ENCODE data around the gene RNF217. TPM values are rescaled to one million over a fixed set of nuclear protein-coding genes. Genes with fewer than 3 reads are reported as not detected.

The RNF217 gene
- total and polyA plus RNA-seq, 7 donors = 2.3 to 22.5 (median 11.5) TPM

DNA sequence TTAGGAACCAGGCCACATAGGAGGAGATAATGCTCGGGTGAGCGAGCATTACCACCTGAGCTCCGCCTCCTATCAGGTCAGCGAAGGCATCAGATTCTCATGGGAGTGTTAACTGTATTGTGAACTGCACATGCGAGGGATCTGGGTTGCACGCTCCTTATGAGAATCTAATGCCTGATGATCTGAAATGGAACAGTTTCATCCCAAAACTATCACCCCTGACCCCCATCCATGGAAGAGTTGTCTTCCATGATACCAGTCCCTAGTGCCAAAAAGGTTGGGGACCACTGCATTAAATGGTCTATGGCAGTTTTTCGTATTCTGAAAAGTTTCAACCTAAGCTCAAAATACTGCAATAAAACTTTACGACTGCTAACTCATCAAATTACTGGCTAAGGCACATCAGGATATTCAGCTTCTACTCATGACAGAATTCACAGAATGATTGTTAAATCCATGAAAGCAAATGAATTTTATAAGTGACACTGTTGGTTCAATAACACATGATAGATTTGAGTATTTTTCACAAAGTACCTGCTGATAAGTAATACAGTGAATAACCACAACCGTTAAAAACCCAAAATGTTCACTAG lies 25.9 kb downstream of the RNF217 start:
- Histone ChIP-seq H3K27me3 (ENCODE audit: insufficient read depth in 3 of 3, low read length in 2 of 3) (no peaks in the 10 kb centered on the region), H3K27ac (no peak overlapping the region), H3K36me3 (ENCODE audit: insufficient read depth in 1 of 2, low read depth in 1 of 2) (no peaks in the 10 kb centered on the region), H3K4me3 (no peak overlapping the region), H3K4me1 (peaks cover 40% of the 10 kb centered on the region), H3K9me3 (no peaks in the 10 kb centered on the region)
- TF ChIP-seq, protein P1, sequence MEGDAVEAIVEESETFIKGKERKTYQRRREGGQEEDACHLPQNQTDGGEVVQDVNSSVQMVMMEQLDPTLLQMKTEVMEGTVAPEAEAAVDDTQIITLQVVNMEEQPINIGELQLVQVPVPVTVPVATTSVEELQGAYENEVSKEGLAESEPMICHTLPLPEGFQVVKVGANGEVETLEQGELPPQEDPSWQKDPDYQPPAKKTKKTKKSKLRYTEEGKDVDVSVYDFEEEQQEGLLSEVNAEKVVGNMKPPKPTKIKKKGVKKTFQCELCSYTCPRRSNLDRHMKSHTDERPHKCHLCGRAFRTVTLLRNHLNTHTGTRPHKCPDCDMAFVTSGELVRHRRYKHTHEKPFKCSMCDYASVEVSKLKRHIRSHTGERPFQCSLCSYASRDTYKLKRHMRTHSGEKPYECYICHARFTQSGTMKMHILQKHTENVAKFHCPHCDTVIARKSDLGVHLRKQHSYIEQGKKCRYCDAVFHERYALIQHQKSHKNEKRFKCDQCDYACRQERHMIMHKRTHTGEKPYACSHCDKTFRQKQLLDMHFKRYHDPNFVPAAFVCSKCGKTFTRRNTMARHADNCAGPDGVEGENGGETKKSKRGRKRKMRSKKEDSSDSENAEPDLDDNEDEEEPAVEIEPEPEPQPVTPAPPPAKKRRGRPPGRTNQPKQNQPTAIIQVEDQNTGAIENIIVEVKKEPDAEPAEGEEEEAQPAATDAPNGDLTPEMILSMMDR (IDR thresholded peaks at IDR 0.05) = no peak
- intact Hi-C loops (cut with DNase I) = loop anchor here in 1 of 2 donors (2.0 kb wide), 1 partner anchor 13 kb away; no protein-coding TSS in a partner anchor
- ATAC-seq = no peak
- DNase-seq = no peak
- WGBS, 3 donors = 91 to 98% (median 96%) methylated on average over 9 of the region's 9 CpGs

- no peaks in the 10 kb centered on the region for H3K9me3 ChIP-seq
- peaks cover 46% of the 10 kb centered on the region for H3K4me1 ChIP-seq
- intact Hi-C loops (cut with DNase I) = loop anchor here in 1 of 2 donors (2.0 kb wide), 1 partner anchor 15 kb away; no protein-coding TSS in a partner anchor
- H3K36me3 ChIP-seq (ENCODE audit: insufficient read depth in 1 of 2, low read depth in 1 of 2) = no peaks in the 10 kb centered on the region
- H3K4me3 ChIP-seq = no peak overlapping the region
- TF ChIP-seq, protein P1 (IDR thresholded peaks at IDR 0.05) = no peak
- 81 to 95% (median 82%) methylated on average over 5 of the region's 5 CpGs for WGBS, 3 donors
- H3K27me3 ChIP-seq (ENCODE audit: insufficient read depth in 3 of 3, low read length in 2 of 3) = no peaks in the 10 kb centered on the region
- no peak overlapping the region for H3K27ac ChIP-seq
- DNase-seq (no peak), ATAC-seq (peak in 1 of 4 donors; percentile 50)
Measured at GRCh38 chr6:124989136-124989983, 27.1 kb downstream of the RNF217 start.

- TF ChIP-seq, protein P1 (IDR thresholded peaks at IDR 0.05) = no peak
- Histone ChIP-seq H3K27me3 (ENCODE audit: insufficient read depth in 3 of 3, low read length in 2 of 3) (no peaks in the 10 kb centered on the region), H3K9me3 (no peaks in the 10 kb centered on the region), H3K27ac (no peak overlapping the region), H3K36me3 (ENCODE audit: insufficient read depth in 1 of 2, low read depth in 1 of 2) (no peaks in the 10 kb centered on the region), H3K4me1 (peaks cover 45% of the 10 kb centered on the region), H3K4me3 (no peak overlapping the region)
- DNase-seq (no peak), ATAC-seq (no peak)
- intact Hi-C loops (cut with DNase I) = no loop called here
- 95 to 100% (median 97%) methylated on average over 1 of the region's 1 CpG for WGBS, 3 donors
Measured at GRCh38 chr6:124990988-124991387, 28.8 kb downstream of the RNF217 start.

GRCh38 chr6:124991764-124992295 lies 29.6 kb downstream of the RNF217 start:
- Histone ChIP-seq H3K27ac (no peak overlapping the region), H3K9me3 (no peaks in the 10 kb centered on the region), H3K27me3 (ENCODE audit: insufficient read depth in 3 of 3, low read length in 2 of 3) (no peaks in the 10 kb centered on the region), H3K4me3 (no peak overlapping the region), H3K36me3 (ENCODE audit: insufficient read depth in 1 of 2, low read depth in 1 of 2) (no peaks in the 10 kb centered on the region), H3K4me1 (peaks cover 49% of the 10 kb centered on the region)
- DNase-seq (no peak), ATAC-seq (no peak)
- WGBS, 3 donors = 97 to 100% (median 99%) methylated on average over 1 of the region's 1 CpG
- TF ChIP-seq, protein P1 (IDR thresholded peaks at IDR 0.05) = no peak
- intact Hi-C loops (cut with DNase I) = no loop called here
